Measurements from ENCODE around the gene CD55. TPM values are rescaled to one million over a fixed set of nuclear protein-coding genes. Genes with fewer than 3 reads are reported as not detected.

The CD55 gene
- total RNA-seq, 4 donors from 2014 or later: 75.2 to 428 (median 110) TPM

DNA sequence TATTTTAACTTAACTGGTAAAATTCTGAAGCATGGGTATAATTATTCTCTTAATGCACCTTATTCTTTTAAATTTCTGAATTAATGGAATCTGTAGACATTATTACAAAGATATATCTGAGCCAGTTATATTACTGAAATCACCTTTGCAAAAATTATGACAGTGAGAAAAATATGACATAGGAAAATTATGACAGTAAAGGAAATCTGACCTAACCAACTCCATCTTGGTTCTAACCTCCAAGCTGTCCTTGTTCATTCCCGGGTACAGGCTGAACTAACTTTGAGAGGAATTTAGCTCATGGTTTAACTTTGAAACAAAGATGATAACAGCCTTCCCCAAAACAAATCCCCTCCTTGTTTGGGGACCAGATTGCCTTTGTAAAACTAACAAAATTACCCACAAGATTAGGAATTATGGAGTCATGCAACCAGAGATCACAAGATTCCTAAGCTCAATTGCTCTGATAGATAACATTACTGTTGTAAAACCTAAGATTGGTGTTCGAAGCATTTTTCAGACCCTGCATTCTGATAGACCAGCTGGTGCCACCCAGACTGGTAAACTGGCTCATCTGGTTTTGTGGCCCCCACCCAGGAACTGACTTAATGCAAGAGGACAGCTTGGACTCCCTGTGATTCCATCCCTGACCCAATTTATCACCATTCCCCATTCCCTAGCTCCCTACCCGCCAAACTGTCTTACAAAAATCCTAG, 9.4 kb upstream of the CD55 start:
- Histone ChIP-seq H3K36me3 (no peaks in the 10 kb centered on the region), H3K4me1 (peaks cover 40 to 41% of the 10 kb centered on the region in 2 donors), H3K9me3 (no peaks in the 10 kb centered on the region), H3K4me3 (peak overlapping the region in 3 of 4 donors; percentile 32 to 56 (median 53)), H3K27me3 (no peaks in the 10 kb centered on the region), H3K27ac (peak overlapping the region; percentile 84 to 92 (median 88))
- ATAC-seq: no peak
- intact Hi-C loops (cut with DNase I; ENCODE audit: low total_unique reads) (loop anchor here (10.0 kb wide), 1 partner anchor 933 kb away; the partner anchor contains the start of gene PLXNA2), in situ Hi-C loops (cut with MboI; ENCODE audit: low sequenced_read_pairs in 4 of 4) (loop anchor here in 1 of 4 donors (25.0 kb wide), 1 partner anchor 600 kb away; no protein-coding TSS in a partner anchor)
- TF ChIP-seq, protein P1, sequence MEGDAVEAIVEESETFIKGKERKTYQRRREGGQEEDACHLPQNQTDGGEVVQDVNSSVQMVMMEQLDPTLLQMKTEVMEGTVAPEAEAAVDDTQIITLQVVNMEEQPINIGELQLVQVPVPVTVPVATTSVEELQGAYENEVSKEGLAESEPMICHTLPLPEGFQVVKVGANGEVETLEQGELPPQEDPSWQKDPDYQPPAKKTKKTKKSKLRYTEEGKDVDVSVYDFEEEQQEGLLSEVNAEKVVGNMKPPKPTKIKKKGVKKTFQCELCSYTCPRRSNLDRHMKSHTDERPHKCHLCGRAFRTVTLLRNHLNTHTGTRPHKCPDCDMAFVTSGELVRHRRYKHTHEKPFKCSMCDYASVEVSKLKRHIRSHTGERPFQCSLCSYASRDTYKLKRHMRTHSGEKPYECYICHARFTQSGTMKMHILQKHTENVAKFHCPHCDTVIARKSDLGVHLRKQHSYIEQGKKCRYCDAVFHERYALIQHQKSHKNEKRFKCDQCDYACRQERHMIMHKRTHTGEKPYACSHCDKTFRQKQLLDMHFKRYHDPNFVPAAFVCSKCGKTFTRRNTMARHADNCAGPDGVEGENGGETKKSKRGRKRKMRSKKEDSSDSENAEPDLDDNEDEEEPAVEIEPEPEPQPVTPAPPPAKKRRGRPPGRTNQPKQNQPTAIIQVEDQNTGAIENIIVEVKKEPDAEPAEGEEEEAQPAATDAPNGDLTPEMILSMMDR (IDR thresholded peaks at IDR 0.05 in 4 of 5, conservative IDR thresholded peaks at IDR 0.05 in 1 of 5): no peak
- TF ChIP-seq POLR2A (IDR thresholded peaks at IDR 0.05): no peak
- no peak for DNase-seq

DNA sequence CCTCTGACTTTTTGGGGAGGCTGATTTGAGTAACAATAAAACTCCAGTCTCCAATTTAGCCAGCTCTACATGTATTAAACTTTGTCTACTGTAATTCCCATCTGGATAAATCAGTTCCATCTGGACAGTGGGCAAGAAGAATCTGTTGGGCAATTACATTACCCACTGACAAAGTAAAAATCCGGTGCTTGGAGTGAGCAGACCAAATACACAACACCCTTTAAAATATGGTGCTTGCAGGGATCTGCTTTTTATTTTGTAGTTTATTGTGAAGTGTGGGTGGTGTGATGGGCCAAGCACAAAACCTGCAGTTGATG, 8.9 kb upstream of the CD55 start:
- TF ChIP-seq, protein P1 (IDR thresholded peaks at IDR 0.05 in 4 of 5, conservative IDR thresholded peaks at IDR 0.05 in 1 of 5): no peak
- no peak for TF ChIP-seq POLR2A (IDR thresholded peaks at IDR 0.05)
- Histone ChIP-seq H3K36me3 (no peaks in the 10 kb centered on the region), H3K27ac (peak overlapping the region; percentile 84 to 92 (median 88)), H3K4me1 (peaks cover 41 to 44% of the 10 kb centered on the region in 2 donors), H3K27me3 (no peaks in the 10 kb centered on the region), H3K4me3 (peak overlapping the region in 1 of 4 donors; percentile 56), H3K9me3 (no peaks in the 10 kb centered on the region)
- no peak for ATAC-seq
- intact Hi-C loops (cut with DNase I; ENCODE audit: low total_unique reads) (loop anchor here (10.0 kb wide), 1 partner anchor 932 kb away; the partner anchor contains the start of gene PLXNA2), in situ Hi-C loops (cut with MboI; ENCODE audit: low sequenced_read_pairs in 4 of 4) (loop anchor here in 1 of 4 donors (25.0 kb wide), 1 partner anchor 600 kb away; no protein-coding TSS in a partner anchor)
- DNase-seq: no peak

DNA sequence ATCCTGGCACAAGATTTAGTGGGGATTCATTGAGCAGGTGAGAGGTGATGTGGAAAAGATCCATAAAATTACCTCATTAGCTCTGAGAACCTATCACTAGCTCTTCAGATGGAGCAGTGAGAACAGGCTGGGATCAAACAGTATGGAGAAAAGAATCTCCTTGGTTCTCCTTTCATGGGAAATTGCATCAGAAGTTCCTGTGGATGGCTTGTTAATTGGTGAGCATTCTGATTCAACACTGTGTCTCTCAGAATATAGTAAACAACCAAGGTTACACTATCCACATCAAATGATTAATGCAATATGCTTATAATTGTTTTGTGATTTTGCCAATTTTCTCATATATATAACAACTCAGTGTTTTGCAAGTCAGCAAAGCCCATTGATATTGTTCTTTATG, 8.3 kb upstream of the CD55 start:
- H3K27me3 ChIP-seq: no peaks in the 10 kb centered on the region
- no peak overlapping the region for H3K4me3 ChIP-seq
- no peaks in the 10 kb centered on the region for H3K36me3 ChIP-seq
- no peaks in the 10 kb centered on the region for H3K9me3 ChIP-seq
- H3K27ac ChIP-seq: peak overlapping the region; percentile 84 to 92 (median 88)
- no peak for DNase-seq
- intact Hi-C loops (cut with DNase I; ENCODE audit: low total_unique reads) (loop anchor here (10.0 kb wide), 1 partner anchor 932 kb away; the partner anchor contains the start of gene PLXNA2), in situ Hi-C loops (cut with MboI; ENCODE audit: low sequenced_read_pairs in 4 of 4) (loop anchor here in 1 of 4 donors (25.0 kb wide), 1 partner anchor 601 kb away; no protein-coding TSS in a partner anchor)
- TF ChIP-seq, protein P1 (IDR thresholded peaks at IDR 0.05 in 4 of 5, conservative IDR thresholded peaks at IDR 0.05 in 1 of 5): no peak
- TF ChIP-seq POLR2A (IDR thresholded peaks at IDR 0.05): no peak
- H3K4me1 ChIP-seq: peaks cover 41 to 44% of the 10 kb centered on the region in 2 donors
- no peak for ATAC-seq

DNA sequence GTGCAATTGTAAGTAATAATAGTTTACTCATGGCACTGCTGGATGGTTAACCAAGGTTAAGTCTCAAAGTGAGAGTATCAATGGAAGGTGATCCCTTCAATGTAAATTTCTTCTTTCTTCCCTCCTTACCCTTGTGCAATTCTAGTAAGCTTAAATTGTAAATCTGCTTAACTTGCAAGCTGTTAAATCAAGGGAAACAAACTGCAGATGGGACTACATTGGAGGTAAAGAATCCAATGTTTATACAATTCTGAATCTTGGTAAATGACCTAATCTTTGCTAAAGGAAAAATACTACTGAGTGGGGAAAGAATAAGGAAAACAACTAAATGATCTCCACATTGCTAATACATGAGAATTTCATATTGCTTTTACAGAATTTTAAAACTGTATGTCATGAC, 6.7 kb upstream of the CD55 start:
- Histone ChIP-seq H3K9me3 (no peaks in the 10 kb centered on the region), H3K4me1 (peaks cover 28 to 34% of the 10 kb centered on the region in 2 donors), H3K36me3 (no peaks in the 10 kb centered on the region), H3K27ac (peak overlapping the region in 3 of 4 donors; percentile 17 to 84 (median 25)), H3K27me3 (no peaks in the 10 kb centered on the region), H3K4me3 (no peak overlapping the region)
- in situ Hi-C loops (cut with MboI; ENCODE audit: low sequenced_read_pairs in 4 of 4) (loop anchor here in 1 of 4 donors (25.0 kb wide), 1 partner anchor 603 kb away; no protein-coding TSS in a partner anchor), intact Hi-C loops (cut with DNase I; ENCODE audit: low total_unique reads) (loop anchor here (10.0 kb wide), 1 partner anchor 930 kb away; the partner anchor contains the start of gene PLXNA2)
- DNase-seq (no peak), ATAC-seq (no peak)
- TF ChIP-seq, protein P1 (IDR thresholded peaks at IDR 0.05 in 4 of 5, conservative IDR thresholded peaks at IDR 0.05 in 1 of 5): no peak
- no peak for TF ChIP-seq POLR2A (IDR thresholded peaks at IDR 0.05)

All from gastrocnemius medialis (tissue), 4 donors.